ENCODE measurements around the gene ICOS. TPM values are rescaled to one million over a fixed set of nuclear protein-coding genes. Genes with fewer than 3 reads are reported as not detected.

Gene ICOS
- total RNA-seq, 1 experiment from 2014 or later, result not detected

- Histone ChIP-seq H3K9me3 (ENCODE audit: control insufficient read depth, low read depth, low read length) (no peaks in the 10 kb centered on the region), H4K91ac (ENCODE audit: insufficient read length, low read depth, low read length) (no peak overlapping the region), H3K4ac (ENCODE audit: low read depth, low read length) (no peak overlapping the region), H2BK120ac (ENCODE audit: low read depth, low read length, poor library complexity, severe bottlenecking) (no peak overlapping the region), H3K9ac (ENCODE audit: extremely low read depth, insufficient read length, low read length) (no peak overlapping the region), H3T11ph (ENCODE audit: low read length) (no peak overlapping the region), H3K79me2 (ENCODE audit: insufficient read depth, low read length) (no peaks in the 10 kb centered on the region), H3K79me1 (ENCODE audit: insufficient read depth, low read depth, low read length, poor library complexity, severe bottlenecking) (no peaks in the 10 kb centered on the region), H3K14ac (ENCODE audit: insufficient read depth, low read length) (no peak overlapping the region), H3K27me3 (ENCODE audit: insufficient read depth, low read length) (no peaks in the 10 kb centered on the region), H2BK20ac (ENCODE audit: low read depth, low read length, poor library complexity, severe bottlenecking) (no peak overlapping the region), H2AK5ac (ENCODE audit: insufficient read length, low read length) (no peak overlapping the region), H3K56ac (ENCODE audit: insufficient read length, low read depth, low read length) (no peak overlapping the region), H2BK5ac (ENCODE audit: insufficient read length, low read length) (no peak overlapping the region), H3K23me2 (ENCODE audit: insufficient read length, low read depth, low read length, poor library complexity, severe bottlenecking) (no peaks in the 10 kb centered on the region), H2AFZ (ENCODE audit: low read length) (no peak overlapping the region), H2BK12ac (ENCODE audit: insufficient read length, low read depth, low read length) (no peak overlapping the region), H3K4me1 (ENCODE audit: insufficient read depth, low read length) (no peaks in the 10 kb centered on the region), H3K4me2 (ENCODE audit: insufficient read depth, insufficient read length, low read length) (no peak overlapping the region), H3K23ac (ENCODE audit: insufficient read length, low read depth, low read length) (no peak overlapping the region), H2BK15ac (ENCODE audit: low read depth, low read length) (no peak overlapping the region), H4K20me1 (ENCODE audit: control insufficient read depth, insufficient read depth, insufficient read length) (no peaks in the 10 kb centered on the region), H4K5ac (ENCODE audit: insufficient read length, low read depth, low read length) (no peak overlapping the region), H3K27ac (ENCODE audit: insufficient read length, low read depth, low read length) (no peak overlapping the region), H4K8ac (replicated peaks; ENCODE audit: insufficient read length, low read depth, low read length) (no peak overlapping the region), H3K18ac (ENCODE audit: insufficient read length, low read depth, low read length) (no peak overlapping the region)
- no peak overlapping the region for H3K27ac Mint-ChIP-seq
- no peak overlapping the region for H3K4me3 Mint-ChIP-seq
- peaks cover 0 to 11% (median 0%) of the 10 kb centered on the region in 3 experiments; a peak in 3 of 7 replicates for H3K36me3 Mint-ChIP-seq (ENCODE audit: insufficient read depth in 1 of 3, low read depth in 3 of 3)
- H3K4me1 Mint-ChIP-seq, result no peaks in the 10 kb centered on the region
- no peak for TF ChIP-seq CTCF (conservative IDR thresholded peaks at IDR 0.05)
- no peak for DNase-seq
- no CpG with 5 or more reads among the region's 2 CpGs for WGBS (ENCODE audit: extremely low coverage, insufficient read length, low lambda C conversion rate)
- H3K27me3 Mint-ChIP-seq (ENCODE audit: low read depth), result no peaks in the 10 kb centered on the region; the same call in 1 of the 2 replicates
- peaks cover 15 to 16% of the 10 kb centered on the region in 2 experiments; a peak in 4 of 5 replicates for H3K9me3 Mint-ChIP-seq
Measured at GRCh38 chr2:203898657-203899056, 37.9 kb upstream of the ICOS start.
